Activated CD4-positive, alpha-beta T cell treated with anti-CD3 and anti-CD28 coated beads, Interleukin-10, Interleukin-2, amounts not matched to agents 100 ng/mL and 50 ng/mL, durations not matched to agents 16 hours and 8 hours (primary cell): ENCODE measurements around the gene UPF1.

Source experiments
- DNase-seq: peaks from one replicate; pipeline ENCODE4 v3.0.0-alpha.2; 2020

UPF1 gene

GRCh38 chr19:18831524-18832305 lies at the start of gene UPF1:
UPF1 (plus strand) TSS chr19:18831959; CDS start chr19:18832210, 251 bp downstream.
- DNase-seq, result peak; percentile 97

GRCh38 chr19:18782559-18783225 lies 49.1 kb upstream of the UPF1 start:
- DNase-seq, result no peak

GRCh38 chr19:18783958-18784785 lies 47.6 kb upstream of the UPF1 start:
- no peak for DNase-seq

DNA sequence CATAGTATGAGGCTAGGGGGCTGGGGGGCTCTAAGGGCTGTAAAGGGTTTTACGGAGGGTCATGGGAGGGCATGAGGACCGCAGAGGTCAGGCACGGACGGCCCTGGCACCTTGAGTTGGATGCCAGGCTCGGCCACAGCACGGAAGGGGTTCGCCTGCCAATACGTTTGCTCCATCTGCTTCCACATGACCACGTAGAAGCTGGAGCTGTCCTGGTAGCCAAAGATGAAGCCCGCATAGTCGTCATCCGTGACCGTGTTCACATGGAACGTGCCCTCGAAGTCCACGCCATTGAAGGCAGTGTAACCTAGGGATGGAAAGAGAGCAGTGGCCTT lies 47.0 kb upstream of the UPF1 start:
- no peak for DNase-seq

DNA sequence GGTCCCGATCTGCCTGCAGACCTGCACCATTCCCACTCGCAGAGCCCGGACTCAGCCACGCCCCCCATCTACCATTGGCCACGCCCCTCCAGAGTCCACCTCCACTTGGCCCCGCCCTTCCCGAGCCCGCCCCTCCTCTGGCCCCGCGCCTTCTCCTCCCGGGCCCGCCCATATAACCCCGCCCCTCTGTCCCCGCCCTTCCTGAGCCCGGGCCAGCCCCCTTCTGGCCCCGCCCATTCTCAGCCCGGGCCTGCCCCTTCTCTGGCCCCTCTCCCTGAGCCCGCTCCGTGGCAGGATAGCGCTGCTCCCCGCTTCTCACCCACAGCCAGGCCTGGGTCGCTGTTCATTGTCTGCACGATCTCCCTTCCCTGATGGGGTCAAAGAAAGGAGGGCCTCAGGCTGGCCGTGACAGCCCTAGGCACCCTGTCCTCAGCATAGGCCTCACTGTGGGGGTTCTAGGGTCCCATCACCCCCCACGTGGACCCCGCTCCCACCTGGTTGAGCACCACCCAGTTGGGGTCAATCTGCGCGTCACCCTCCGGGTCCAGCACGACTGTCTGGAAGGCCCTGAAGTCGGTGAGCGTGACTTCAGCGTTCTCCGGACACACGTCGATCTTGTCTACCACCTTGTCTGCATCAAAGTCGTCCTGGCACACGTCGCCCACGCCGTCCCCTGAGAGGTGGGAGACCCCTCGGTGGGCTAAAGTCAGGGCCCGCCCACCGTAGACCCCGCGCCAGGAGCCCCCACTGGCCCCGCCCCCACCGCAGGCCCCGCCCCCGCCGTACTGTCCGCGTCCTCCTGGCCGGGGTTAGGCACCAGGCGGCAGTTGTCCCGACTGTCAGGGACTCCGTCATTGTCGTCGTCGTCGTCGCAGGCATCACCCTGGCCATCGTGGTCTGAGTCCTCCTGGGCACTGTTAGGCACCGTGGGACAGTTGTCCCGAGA lies 46.3 kb upstream of the UPF1 start:
- peak; percentile 81 for DNase-seq

GRCh38 chr19:18788529-18789421 lies 43.0 kb upstream of the UPF1 start:
- DNase-seq, result no peak

GRCh38 chr19:18789422-18789869 lies 42.3 kb upstream of the UPF1 start:
- no peak for DNase-seq

DNA sequence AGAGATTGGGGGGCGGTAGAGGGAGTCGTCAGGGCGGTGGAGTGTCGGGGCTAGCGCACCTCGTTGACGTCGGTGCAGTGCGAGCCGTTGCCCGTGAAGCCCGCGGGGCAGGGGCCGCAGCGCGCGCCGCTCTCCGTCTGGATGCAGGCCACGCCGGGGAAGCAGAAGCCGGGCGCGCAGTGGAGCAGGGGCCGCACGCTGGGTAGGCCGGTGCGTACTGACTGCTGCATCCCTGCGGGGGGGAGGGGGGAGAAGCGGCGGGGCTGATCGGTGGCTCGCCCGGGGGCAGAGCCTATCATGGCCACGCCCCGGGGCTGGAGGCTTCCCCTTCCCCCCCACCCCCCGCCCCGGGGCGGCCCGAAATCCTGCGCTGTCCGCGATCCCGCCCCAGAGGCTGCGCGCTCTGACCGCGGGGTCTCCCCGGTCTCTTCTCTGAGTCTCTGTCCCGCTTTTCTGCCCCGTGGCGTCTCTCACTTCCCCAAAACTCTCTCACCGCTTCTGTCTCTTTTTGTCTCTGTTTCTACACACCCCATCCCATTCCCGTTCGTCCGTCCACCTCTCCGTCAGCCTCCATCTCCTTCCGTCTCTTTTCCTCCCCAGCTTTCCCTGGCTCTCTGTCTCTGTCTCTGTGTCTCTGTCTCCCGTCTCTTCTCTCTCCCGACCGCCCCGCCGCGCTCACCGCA lies 41.7 kb upstream of the UPF1 start:
- no peak for DNase-seq

DNA sequence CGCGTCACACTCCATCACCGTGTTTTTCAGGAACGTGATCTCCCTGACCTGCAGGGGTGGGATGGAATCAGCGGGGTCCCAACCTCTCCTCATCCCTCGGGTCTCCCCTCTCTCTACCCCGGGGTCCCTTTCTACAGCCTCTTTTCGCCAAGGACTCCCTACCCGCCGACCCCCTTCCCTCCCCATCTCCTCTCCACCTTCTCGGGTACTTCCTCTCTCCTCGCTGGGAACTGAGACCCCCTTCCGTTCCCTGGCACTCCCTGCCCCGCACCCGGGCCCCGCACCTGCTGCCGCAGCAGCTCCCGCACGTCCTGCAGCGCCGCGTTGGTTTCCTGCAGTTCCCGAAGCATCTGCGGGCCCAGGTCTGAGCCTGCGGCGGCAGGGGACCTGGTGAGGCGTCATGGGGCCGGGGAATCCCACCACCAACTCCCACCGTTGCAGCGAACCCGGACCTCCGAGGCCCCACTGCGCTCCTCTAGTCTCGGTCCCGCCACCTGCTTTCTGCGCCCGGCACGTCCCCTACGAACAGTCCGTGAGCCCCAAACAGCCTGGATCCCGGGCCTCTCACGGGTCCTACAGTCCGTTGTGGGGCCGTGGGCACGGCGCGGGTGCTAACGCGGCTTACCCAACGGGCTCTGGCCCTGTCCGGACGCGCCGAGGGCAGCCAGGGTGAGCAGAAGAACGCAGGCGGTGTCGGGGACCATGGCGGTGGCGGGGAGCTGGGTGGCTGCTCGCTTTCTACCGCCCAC lies 41.0 kb upstream of the UPF1 start, which contains the start of gene COMP:
Gene COMP (minus strand): TSS at position 740 of the 749 bp plus-strand sequence. CDS start 36 bp downstream, at position 704.
- DNase-seq, result no peak

GRCh38 chr19:18791315-18791678 lies 40.5 kb upstream of the UPF1 start:
- DNase-seq, result no peak

DNA sequence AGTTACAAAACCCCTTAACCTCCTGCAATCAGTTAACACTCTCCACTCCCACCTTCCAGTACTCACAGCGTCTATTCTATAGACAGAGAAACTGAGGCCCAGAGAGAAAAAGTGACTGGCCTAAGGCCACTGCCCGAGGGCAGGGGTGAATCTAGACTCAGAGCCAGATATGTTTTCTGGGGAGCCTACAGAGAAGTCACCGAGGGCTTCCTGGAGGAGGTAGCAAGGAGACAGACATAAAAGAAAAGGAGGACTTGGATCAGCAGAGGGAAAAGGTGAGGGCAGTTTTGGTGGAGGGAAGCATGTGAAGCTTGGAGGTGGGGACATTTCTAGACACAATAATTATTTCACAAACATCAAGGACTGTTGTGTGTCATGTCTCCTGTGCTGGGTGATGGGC lies 39.1 kb upstream of the UPF1 start:
- DNase-seq, result no peak

DNA sequence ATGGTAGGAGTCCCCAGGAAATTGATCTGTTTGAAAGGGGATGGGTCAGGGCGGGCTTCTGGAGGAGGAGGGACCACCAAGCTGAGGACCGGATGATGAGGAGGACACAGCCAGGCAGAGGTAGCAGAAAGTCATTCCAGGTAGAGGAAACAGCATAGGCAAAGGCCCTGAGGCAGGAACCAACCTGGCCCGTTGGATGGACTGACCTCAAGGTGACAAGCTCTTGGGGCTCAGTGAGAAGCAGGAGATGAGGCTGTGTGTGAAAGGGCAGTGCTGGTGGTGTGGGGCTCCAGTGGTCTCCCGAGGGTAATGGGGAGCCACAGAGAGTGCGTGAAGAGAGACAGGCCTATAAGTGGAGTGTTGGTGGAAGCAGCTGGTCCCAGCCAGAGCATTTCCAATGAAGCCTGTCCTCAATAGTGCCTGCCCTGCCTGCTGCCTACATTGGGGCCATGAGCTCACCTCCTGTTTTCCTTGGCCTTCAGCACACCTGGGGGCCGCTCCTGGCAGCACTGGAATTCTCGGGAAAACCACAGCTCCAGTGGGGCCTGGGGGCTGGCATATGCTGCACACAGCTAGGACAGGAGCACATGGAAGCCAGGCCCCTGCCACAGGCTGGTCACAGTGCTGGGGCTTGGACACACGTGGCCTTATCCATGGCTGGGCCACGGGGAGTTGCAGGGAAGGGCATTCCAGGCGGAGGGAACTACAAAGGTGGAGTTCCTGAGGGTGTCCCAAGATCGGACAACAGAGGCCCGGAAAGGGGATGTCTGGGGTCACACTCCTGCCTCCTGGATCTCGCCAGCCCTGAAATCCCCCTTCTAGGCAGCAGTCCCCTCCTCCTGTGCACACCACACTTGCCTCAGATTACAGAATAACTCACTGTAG lies 38.4 kb upstream of the UPF1 start:
- DNase-seq, result no peak

- no peak for DNase-seq
Measured at GRCh38 chr19:18794029-18794313, 37.8 kb upstream of the UPF1 start.

DNA sequence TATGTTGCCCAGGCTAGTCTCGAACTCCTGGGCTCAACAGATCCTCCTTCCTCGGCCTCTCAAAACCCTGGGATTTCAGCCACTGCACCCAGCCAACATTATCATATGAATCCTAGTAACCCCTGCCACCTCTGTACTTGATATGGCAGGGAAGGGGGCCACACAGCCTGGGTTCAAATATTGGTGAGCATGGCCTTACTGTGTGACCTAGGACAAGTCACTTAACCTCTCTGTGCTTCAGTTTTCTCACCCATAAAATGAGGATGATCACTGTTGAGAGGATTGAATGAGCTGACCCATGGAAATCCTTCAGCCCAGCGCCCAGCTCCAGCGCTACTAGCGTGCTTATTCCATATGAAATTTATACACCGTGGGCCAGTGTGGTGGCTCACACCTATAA lies 37.1 kb upstream of the UPF1 start:
- no peak for DNase-seq

- no peak for DNase-seq
Measured at GRCh38 chr19:18795540-18795939, 36.2 kb upstream of the UPF1 start.

GRCh38 chr19:18796239-18796638 lies 35.5 kb upstream of the UPF1 start:
- no peak for DNase-seq

DNA sequence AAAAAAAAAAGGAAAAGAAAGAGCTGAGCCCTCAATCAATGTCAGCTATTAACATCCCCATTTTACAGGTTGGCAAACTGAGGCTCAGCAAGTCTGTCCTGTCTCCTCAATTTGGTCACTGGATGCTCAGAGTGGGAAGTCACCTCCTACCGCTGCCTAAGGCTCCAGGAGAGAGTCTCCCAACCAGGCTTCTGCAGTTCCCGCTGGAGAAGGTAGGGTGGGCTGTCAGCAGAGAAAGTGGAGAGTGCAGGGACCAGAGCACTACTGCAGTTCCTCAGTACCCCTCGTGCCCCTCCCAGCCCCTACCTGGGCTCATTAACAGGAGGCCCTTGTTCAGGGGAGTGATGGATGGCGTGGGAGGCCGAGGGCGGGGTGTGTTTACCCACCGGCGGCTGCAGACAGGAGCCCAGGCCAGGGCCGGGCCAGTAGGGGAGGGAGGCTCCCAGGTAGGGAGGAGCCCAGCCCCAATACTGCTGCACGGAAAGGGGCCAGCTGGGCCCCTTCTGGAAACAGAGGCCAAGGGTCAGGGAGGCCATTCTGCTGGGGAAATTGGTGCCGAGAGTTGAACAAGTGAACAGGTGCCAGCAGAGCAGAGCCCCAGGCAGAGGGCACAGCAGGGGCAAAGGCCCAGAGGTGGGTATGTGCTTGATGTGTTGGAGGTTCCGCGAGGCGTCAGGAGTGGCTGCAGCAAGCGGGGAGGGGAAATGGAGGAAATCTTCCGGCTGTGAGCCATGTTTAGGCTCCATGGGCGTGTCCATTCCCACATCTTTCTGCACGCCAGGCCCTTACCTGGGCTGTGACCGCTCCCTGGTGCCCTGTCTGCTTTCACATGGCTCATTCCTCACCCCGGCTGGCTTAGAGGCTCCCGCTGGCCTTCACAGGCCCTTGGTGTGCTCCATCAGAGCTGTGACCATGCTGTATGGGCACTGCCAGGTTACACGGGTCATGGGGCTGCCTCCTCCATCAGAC lies 33.1 kb upstream of the UPF1 start:
- DNase-seq, result no peak
